ENCODE measurements around the gene MORF4L2. TPM values are rescaled to one million over a fixed set of nuclear protein-coding genes. Genes with fewer than 3 reads are reported as not detected.

Gene MORF4L2
- total and polyA plus RNA-seq, 4 donors = 90.9 to 366 (median 175) TPM

DNA sequence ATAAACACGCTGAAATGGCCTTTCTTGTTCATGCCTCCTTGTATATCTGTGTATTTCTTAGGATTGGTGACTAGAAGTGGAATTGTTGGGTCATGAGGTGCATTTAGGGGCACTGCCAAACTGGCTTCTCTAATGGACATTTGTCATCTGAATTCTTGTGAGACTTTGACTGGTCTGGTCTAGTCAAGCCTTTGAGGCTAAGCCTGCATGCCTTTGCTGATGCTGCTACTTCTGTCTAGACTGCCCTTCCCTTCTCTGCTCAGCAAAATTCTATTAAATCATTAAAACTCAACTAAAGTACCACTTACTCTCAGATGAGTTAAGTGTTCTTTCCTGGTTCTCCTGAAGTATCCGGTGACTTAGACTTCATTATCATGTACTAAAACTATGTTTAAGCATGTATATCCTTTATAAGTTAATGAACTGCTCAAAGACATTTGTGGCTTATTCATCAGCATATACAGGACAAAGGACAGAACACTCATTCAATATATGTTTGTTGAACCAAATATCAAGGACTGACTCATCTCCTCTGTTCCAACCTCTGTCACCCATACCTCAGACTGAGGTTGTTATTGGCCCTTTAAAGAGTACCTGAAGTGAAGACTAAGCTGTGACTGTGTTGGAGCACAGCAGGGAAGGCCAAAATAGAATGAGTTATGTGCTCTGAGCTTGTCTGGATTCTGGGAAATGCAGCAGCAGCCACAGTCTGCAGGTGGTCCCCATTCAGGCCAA, 48.7 kb downstream of the MORF4L2 start:
- no peak overlapping the region for H3K4me3 ChIP-seq (ENCODE audit: low read depth in 1 of 3, low read length in 3 of 3)
- H3K27me3 ChIP-seq (ENCODE audit: control insufficient read depth in 4 of 4, insufficient read depth in 4 of 4, low read length in 3 of 4) = peaks cover 0 to 5% (median 0%) of the 10 kb centered on the region in 4 donors
- TF ChIP-seq NR2F2 (IDR thresholded peaks at IDR 0.05) (no peak), FOXA1 (IDR thresholded peaks at IDR 0.05) (no peak), HNF4A (conservative IDR thresholded peaks at IDR 0.05) (no peak), RAD21 (IDR thresholded peaks at IDR 0.05) (no peak), JUND (IDR thresholded peaks at IDR 0.05) (no peak), GABPA (IDR thresholded peaks at IDR 0.05 in 1 of 2, conservative IDR thresholded peaks at IDR 0.05 in 1 of 2) (no peak), YY1 (IDR thresholded peaks at IDR 0.05) (no peak), FOXA2 (IDR thresholded peaks at IDR 0.05) (no peak), TAF1 (conservative IDR thresholded peaks at IDR 0.05) (no peak), SP1 (IDR thresholded peaks at IDR 0.05) (no peak), RXRA (IDR thresholded peaks at IDR 0.05) (no peak)
- TF ChIP-seq, protein P1, sequence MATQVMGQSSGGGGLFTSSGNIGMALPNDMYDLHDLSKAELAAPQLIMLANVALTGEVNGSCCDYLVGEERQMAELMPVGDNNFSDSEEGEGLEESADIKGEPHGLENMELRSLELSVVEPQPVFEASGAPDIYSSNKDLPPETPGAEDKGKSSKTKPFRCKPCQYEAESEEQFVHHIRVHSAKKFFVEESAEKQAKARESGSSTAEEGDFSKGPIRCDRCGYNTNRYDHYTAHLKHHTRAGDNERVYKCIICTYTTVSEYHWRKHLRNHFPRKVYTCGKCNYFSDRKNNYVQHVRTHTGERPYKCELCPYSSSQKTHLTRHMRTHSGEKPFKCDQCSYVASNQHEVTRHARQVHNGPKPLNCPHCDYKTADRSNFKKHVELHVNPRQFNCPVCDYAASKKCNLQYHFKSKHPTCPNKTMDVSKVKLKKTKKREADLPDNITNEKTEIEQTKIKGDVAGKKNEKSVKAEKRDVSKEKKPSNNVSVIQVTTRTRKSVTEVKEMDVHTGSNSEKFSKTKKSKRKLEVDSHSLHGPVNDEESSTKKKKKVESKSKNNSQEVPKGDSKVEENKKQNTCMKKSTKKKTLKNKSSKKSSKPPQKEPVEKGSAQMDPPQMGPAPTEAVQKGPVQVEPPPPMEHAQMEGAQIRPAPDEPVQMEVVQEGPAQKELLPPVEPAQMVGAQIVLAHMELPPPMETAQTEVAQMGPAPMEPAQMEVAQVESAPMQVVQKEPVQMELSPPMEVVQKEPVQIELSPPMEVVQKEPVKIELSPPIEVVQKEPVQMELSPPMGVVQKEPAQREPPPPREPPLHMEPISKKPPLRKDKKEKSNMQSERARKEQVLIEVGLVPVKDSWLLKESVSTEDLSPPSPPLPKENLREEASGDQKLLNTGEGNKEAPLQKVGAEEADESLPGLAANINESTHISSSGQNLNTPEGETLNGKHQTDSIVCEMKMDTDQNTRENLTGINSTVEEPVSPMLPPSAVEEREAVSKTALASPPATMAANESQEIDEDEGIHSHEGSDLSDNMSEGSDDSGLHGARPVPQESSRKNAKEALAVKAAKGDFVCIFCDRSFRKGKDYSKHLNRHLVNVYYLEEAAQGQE (IDR thresholded peaks at IDR 0.05) = no peak
- TF ChIP-seq, protein P2, sequence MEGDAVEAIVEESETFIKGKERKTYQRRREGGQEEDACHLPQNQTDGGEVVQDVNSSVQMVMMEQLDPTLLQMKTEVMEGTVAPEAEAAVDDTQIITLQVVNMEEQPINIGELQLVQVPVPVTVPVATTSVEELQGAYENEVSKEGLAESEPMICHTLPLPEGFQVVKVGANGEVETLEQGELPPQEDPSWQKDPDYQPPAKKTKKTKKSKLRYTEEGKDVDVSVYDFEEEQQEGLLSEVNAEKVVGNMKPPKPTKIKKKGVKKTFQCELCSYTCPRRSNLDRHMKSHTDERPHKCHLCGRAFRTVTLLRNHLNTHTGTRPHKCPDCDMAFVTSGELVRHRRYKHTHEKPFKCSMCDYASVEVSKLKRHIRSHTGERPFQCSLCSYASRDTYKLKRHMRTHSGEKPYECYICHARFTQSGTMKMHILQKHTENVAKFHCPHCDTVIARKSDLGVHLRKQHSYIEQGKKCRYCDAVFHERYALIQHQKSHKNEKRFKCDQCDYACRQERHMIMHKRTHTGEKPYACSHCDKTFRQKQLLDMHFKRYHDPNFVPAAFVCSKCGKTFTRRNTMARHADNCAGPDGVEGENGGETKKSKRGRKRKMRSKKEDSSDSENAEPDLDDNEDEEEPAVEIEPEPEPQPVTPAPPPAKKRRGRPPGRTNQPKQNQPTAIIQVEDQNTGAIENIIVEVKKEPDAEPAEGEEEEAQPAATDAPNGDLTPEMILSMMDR (IDR thresholded peaks at IDR 0.05; ENCODE audit: low read depth, low read length, missing input control) = no peak
- TF ChIP-seq, protein P3, sequence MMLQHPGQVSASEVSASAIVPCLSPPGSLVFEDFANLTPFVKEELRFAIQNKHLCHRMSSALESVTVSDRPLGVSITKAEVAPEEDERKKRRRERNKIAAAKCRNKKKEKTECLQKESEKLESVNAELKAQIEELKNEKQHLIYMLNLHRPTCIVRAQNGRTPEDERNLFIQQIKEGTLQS (IDR thresholded peaks at IDR 0.05) = no peak
- DNase-seq (ENCODE audit: low spot score) = no peak
- H3K36me3 ChIP-seq (ENCODE audit: control insufficient read depth in 4 of 4, insufficient read depth in 3 of 4, low read depth in 1 of 4, low read length in 3 of 4) = no peaks in the 10 kb centered on the region
- H3K9ac ChIP-seq (ENCODE audit: low read depth in 1 of 2, low read length in 2 of 2) = no peak overlapping the region
- 95% methylated on average over 2 of the region's 2 CpGs for WGBS
- peaks cover 0 to 3% (median 0%) of the 10 kb centered on the region in 4 donors for H3K4me1 ChIP-seq (ENCODE audit: control insufficient read depth in 4 of 4, insufficient read depth in 4 of 4, low read length in 3 of 4)
- peaks cover 0 to 2% (median 0%) of the 10 kb centered on the region in 4 donors for H3K9me3 ChIP-seq (ENCODE audit: control insufficient read depth in 4 of 4, low read length in 3 of 4)
- no peak overlapping the region for H3K27ac ChIP-seq (ENCODE audit: low read depth in 1 of 2, low read length in 2 of 2)

DNA sequence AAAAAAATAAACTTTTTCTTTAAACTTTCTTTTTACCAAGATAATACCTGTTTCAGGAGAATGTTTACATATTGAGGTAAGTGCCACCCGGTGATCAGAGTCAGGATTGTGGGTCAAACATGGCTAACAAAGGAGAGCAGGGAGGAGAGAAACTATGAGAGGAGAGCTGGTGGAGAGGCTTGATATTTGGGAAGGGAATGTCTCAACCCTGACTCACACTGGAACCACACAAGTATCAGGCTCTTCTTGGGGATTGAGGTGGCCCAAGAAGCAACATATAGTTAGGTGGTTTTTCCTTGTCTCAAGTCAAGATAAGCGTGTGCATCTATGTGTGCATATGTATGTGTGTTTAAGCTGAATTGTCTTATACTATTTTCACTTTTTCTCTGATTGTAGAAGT, 51.1 kb downstream of the MORF4L2 start:
- no peaks in the 10 kb centered on the region for H3K36me3 ChIP-seq (ENCODE audit: control insufficient read depth in 4 of 4, insufficient read depth in 3 of 4, low read depth in 1 of 4, low read length in 3 of 4)
- H3K9ac ChIP-seq (ENCODE audit: low read depth in 1 of 2, low read length in 2 of 2) = no peak overlapping the region
- no peak for DNase-seq (ENCODE audit: low spot score)
- no peak overlapping the region for H3K4me3 ChIP-seq (ENCODE audit: low read depth in 1 of 3, low read length in 3 of 3)
- WGBS = 73% methylated on average over 2 of the region's 2 CpGs
- no peak overlapping the region for H3K27ac ChIP-seq (ENCODE audit: low read depth in 1 of 2, low read length in 2 of 2)
- H3K4me1 ChIP-seq (ENCODE audit: control insufficient read depth in 4 of 4, insufficient read depth in 4 of 4, low read length in 3 of 4) = peaks cover 0 to 3% (median 0%) of the 10 kb centered on the region in 4 donors
- H3K27me3 ChIP-seq (ENCODE audit: control insufficient read depth in 4 of 4, insufficient read depth in 4 of 4, low read length in 3 of 4) = no peaks in the 10 kb centered on the region
- no peaks in the 10 kb centered on the region for H3K9me3 ChIP-seq (ENCODE audit: control insufficient read depth in 4 of 4, low read length in 3 of 4)
- TF ChIP-seq JUND (IDR thresholded peaks at IDR 0.05) (no peak), SP1 (IDR thresholded peaks at IDR 0.05) (no peak), HNF4G (IDR thresholded peaks at IDR 0.05) (no peak), RXRA (IDR thresholded peaks at IDR 0.05) (no peak), FOXA1 (IDR thresholded peaks at IDR 0.05) (no peak), YY1 (IDR thresholded peaks at IDR 0.05) (no peak), EGR1 (IDR thresholded peaks at IDR 0.05; ENCODE audit: low read depth in 2 of 2) (no peak)
- TF ChIP-seq, protein P2 (IDR thresholded peaks at IDR 0.05; ENCODE audit: low read depth, low read length, missing input control) = no peak
- TF ChIP-seq, protein P4, sequence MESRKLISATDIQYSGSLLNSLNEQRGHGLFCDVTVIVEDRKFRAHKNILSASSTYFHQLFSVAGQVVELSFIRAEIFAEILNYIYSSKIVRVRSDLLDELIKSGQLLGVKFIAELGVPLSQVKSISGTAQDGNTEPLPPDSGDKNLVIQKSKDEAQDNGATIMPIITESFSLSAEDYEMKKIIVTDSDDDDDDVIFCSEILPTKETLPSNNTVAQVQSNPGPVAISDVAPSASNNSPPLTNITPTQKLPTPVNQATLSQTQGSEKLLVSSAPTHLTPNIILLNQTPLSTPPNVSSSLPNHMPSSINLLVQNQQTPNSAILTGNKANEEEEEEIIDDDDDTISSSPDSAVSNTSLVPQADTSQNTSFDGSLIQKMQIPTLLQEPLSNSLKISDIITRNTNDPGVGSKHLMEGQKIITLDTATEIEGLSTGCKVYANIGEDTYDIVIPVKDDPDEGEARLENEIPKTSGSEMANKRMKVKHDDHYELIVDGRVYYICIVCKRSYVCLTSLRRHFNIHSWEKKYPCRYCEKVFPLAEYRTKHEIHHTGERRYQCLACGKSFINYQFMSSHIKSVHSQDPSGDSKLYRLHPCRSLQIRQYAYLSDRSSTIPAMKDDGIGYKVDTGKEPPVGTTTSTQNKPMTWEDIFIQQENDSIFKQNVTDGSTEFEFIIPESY (IDR thresholded peaks at IDR 0.05) = no peak
- TF ChIP-seq, protein P5, sequence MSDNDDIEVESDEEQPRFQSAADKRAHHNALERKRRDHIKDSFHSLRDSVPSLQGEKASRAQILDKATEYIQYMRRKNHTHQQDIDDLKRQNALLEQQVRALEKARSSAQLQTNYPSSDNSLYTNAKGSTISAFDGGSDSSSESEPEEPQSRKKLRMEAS (IDR thresholded peaks at IDR 0.05) = no peak
- TF ChIP-seq, protein P3 (IDR thresholded peaks at IDR 0.05) = no peak

All from liver (tissue), 9 donors.